ENCODE data around the gene EDDM3A. TPM values are rescaled to one million over a fixed set of nuclear protein-coding genes. Genes with fewer than 3 reads are reported as not detected.
A peak's percentile ranks its signal among the peaks of the same experiment; 100 is the strongest.
"Not testable (repeated sequence)": the region's sequence is repeated elsewhere in the genome, so short reads cannot be mapped to it uniquely, and the experiment has no call there.

The EDDM3A gene
- polyA plus RNA-seq, 2 donors: not detected

DNA sequence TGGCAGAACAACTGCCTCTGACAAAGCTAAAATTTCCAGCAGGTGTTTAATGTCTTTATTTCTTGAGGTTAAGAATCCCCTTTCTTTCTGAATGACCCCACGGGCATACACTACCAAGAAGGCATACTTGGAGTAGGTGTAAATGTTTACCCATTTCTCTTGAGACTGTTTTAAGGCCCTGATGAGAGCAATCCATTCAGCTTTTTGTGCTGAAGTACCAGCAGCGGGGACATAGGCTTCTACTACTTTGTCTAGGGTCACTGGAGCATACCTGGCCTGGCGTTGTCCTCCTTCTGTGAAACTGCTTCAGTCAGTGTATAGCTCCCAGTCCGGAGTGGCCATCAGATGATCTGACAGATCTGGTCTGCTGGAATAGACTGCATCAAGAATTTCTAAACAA lies 34.4 kb upstream of the EDDM3A start:
- H3K27ac ChIP-seq (ENCODE audit: low read depth in 2 of 2, low read length in 1 of 2): no peak overlapping the region
- no peaks in the 10 kb centered on the region for H3K27me3 ChIP-seq (ENCODE audit: control insufficient read depth in 1 of 2, insufficient read depth in 2 of 2, low read length in 2 of 2)
- H3K9me3 ChIP-seq (ENCODE audit: control insufficient read depth in 2 of 2, insufficient read depth in 1 of 2, low read depth in 1 of 2, low read length in 1 of 2): no peaks in the 10 kb centered on the region
- H3K36me3 ChIP-seq (ENCODE audit: control insufficient read depth in 2 of 2, insufficient read depth in 2 of 2, low read length in 1 of 2): no peaks in the 10 kb centered on the region
- 60 to 66% methylated on average over 4 of the region's 4 CpGs for WGBS, 2 donors
- no peak overlapping the region for H3K4me3 ChIP-seq (ENCODE audit: low read depth in 1 of 2, low read length in 2 of 2)
- H3K4me1 ChIP-seq (ENCODE audit: control insufficient read depth in 2 of 2, insufficient read depth in 2 of 2, low read length in 1 of 2): no peaks in the 10 kb centered on the region

DNA sequence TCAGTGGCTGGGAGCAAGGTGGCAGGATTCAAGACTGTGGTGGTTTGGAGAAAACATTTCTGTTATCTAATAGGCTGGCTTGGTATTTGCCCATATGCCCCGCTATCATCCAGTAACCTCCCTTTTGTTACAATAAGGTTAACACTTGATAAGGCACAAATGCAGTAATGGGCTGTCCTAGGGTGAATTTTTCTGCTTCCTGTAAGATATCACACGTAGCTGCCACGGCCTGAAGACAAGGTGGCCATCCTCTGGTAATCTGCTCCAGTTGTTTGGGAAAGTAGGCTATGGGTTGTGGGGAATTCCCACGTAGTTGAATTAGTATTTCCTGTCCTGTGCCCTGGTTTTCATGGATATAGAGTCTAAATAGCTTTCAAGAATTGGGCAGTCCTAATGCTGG lies 34.0 kb upstream of the EDDM3A start:
- Histone ChIP-seq H3K36me3 (ENCODE audit: control insufficient read depth in 2 of 2, insufficient read depth in 2 of 2, low read length in 1 of 2) (no peaks in the 10 kb centered on the region), H3K27me3 (ENCODE audit: control insufficient read depth in 1 of 2, insufficient read depth in 2 of 2, low read length in 2 of 2) (no peaks in the 10 kb centered on the region), H3K4me3 (ENCODE audit: low read depth in 1 of 2, low read length in 2 of 2) (no peak overlapping the region), H3K4me1 (ENCODE audit: control insufficient read depth in 2 of 2, insufficient read depth in 2 of 2, low read length in 1 of 2) (no peaks in the 10 kb centered on the region), H3K9me3 (ENCODE audit: control insufficient read depth in 2 of 2, insufficient read depth in 1 of 2, low read depth in 1 of 2, low read length in 1 of 2) (no peaks in the 10 kb centered on the region), H3K27ac (ENCODE audit: low read depth in 2 of 2, low read length in 1 of 2) (no peak overlapping the region)
- WGBS, 2 donors: 55 to 56% methylated on average over 4 of the region's 4 CpGs

DNA sequence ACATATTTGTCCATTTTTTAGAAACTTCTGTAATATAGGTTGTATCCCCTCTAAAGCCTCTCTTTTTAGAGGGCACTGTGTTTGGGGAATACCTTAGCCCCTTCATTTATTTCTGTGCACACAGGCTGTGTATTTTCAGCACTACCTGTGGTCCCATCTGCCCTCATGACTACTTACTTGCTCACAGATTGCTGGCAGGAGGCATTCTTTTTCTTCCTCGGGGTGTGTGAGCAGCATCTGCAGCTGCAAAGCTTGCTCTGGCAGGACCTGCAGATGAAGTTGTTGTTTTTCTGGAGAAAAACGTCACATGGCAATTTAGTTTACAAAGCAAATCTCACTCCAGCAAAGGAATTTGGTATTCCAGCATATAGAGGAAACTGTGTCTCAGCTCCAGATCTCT lies 32.8 kb upstream of the EDDM3A start:
- no peaks in the 10 kb centered on the region for H3K27me3 ChIP-seq (ENCODE audit: control insufficient read depth in 1 of 2, insufficient read depth in 2 of 2, low read length in 2 of 2)
- no peaks in the 10 kb centered on the region for H3K36me3 ChIP-seq (ENCODE audit: control insufficient read depth in 2 of 2, insufficient read depth in 2 of 2, low read length in 1 of 2)
- no peak overlapping the region for H3K4me3 ChIP-seq (ENCODE audit: low read depth in 1 of 2, low read length in 2 of 2)
- H3K4me1 ChIP-seq (ENCODE audit: control insufficient read depth in 2 of 2, insufficient read depth in 2 of 2, low read length in 1 of 2): no peaks in the 10 kb centered on the region
- H3K9me3 ChIP-seq (ENCODE audit: control insufficient read depth in 2 of 2, insufficient read depth in 1 of 2, low read depth in 1 of 2, low read length in 1 of 2): no peaks in the 10 kb centered on the region
- H3K27ac ChIP-seq (ENCODE audit: low read depth in 2 of 2, low read length in 1 of 2): no peak overlapping the region
- 29 to 31% methylated on average over 2 of the region's 2 CpGs for WGBS, 2 donors

DNA sequence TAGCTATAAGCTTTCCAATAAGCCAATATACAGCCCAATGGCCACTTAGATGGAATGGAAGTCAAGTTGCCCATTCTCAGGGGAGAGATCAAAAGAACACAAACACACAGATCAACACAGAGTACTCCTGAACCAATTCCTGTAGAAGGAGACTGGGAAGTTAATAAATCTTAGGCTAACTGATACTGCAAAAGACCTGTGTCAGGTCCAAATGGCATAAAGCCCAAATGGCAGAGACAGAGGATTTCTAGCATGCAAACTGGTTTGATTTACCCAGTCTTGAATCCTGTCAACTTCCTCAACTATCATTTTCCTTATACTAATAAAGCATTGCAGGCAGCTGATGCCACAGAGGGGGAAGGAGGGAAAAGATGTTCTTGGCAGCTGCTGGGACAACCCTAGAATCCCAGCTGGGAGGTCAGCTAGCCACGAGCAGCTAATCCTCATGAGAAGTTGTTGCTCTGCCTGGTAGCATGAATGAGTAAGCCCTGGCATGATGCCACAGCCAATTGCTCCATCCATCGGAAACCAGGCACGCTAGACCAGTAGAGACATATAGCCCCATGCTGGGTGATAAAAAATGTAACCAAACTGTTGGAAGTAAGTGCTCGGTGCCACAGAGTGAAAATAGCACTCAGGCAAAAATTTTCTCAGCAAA lies 31.0 kb upstream of the EDDM3A start:
- no peaks in the 10 kb centered on the region for H3K27me3 ChIP-seq (ENCODE audit: control insufficient read depth in 1 of 2, insufficient read depth in 2 of 2, low read length in 2 of 2)
- 24 to 31% methylated on average over 4 of the region's 4 CpGs for WGBS, 2 donors
- H3K4me3 ChIP-seq (ENCODE audit: low read depth in 1 of 2, low read length in 2 of 2): no peak overlapping the region
- H3K36me3 ChIP-seq (ENCODE audit: control insufficient read depth in 2 of 2, insufficient read depth in 2 of 2, low read length in 1 of 2): no peaks in the 10 kb centered on the region
- peaks cover 0 to 3% of the 10 kb centered on the region in 2 donors for H3K4me1 ChIP-seq (ENCODE audit: control insufficient read depth in 2 of 2, insufficient read depth in 2 of 2, low read length in 1 of 2)
- H3K27ac ChIP-seq (ENCODE audit: low read depth in 2 of 2, low read length in 1 of 2): peak overlapping the region; percentile 47 to 79
- no peaks in the 10 kb centered on the region for H3K9me3 ChIP-seq (ENCODE audit: control insufficient read depth in 2 of 2, insufficient read depth in 1 of 2, low read depth in 1 of 2, low read length in 1 of 2)

DNA sequence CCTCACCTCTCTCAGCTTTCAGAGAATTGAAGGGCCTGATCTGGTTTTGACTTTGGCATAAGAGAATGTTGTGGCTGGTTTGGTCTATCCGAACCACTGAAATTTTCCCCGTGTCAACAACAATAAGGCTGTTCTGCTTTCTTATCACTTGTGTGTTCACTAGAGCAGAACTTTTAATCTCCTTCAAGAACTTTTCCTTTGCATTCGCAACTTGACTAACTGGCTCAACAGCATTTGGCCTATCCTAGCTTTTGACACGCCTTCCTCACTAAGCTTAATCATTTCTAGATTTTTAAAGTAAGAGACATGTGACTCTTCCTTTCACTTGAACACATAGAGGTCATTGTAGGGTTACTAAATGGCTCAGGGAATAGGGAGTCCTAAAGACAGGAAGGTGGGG lies 25.9 kb upstream of the EDDM3A start:
- no peak overlapping the region for H3K4me3 ChIP-seq (ENCODE audit: low read depth in 1 of 2, low read length in 2 of 2)
- H3K27ac ChIP-seq (ENCODE audit: low read depth in 2 of 2, low read length in 1 of 2): peak overlapping the region; percentile 38 to 83
- 41 to 44% methylated on average over 4 of the region's 4 CpGs for WGBS, 2 donors
- no peaks in the 10 kb centered on the region for H3K9me3 ChIP-seq (ENCODE audit: control insufficient read depth in 2 of 2, insufficient read depth in 1 of 2, low read depth in 1 of 2, low read length in 1 of 2)
- no peaks in the 10 kb centered on the region for H3K36me3 ChIP-seq (ENCODE audit: control insufficient read depth in 2 of 2, insufficient read depth in 2 of 2, low read length in 1 of 2)
- H3K27me3 ChIP-seq (ENCODE audit: control insufficient read depth in 1 of 2, insufficient read depth in 2 of 2, low read length in 2 of 2): no peaks in the 10 kb centered on the region
- H3K4me1 ChIP-seq (ENCODE audit: control insufficient read depth in 2 of 2, insufficient read depth in 2 of 2, low read length in 1 of 2): peaks cover 0 to 3% of the 10 kb centered on the region in 2 donors

DNA sequence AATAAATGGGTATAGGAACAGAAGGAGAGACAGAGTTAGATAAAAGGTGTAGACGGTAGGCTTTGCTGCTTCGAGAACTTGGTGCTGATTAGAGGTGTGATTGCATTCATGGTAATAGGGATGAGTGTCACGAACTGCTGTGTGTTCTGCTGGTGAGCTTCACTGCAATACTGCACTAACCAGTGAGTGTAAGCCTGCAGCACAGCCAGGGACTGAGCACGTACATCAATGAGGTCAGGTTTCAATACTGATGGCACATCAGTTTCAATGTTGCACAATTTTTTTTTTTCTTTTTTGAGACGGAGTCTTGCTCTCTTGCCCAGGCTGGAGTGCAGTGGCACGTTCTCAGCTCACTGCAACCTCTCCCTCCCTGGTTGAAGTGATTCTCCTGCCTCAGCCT lies 24.9 kb upstream of the EDDM3A start:
- H3K9me3 ChIP-seq (ENCODE audit: control insufficient read depth in 2 of 2, insufficient read depth in 1 of 2, low read depth in 1 of 2, low read length in 1 of 2): no peaks in the 10 kb centered on the region
- H3K4me3 ChIP-seq (ENCODE audit: low read depth in 1 of 2, low read length in 2 of 2): no peak overlapping the region
- H3K36me3 ChIP-seq (ENCODE audit: control insufficient read depth in 2 of 2, insufficient read depth in 2 of 2, low read length in 1 of 2): no peaks in the 10 kb centered on the region
- H3K27ac ChIP-seq (ENCODE audit: low read depth in 2 of 2, low read length in 1 of 2): no peak overlapping the region
- no peaks in the 10 kb centered on the region for H3K27me3 ChIP-seq (ENCODE audit: control insufficient read depth in 1 of 2, insufficient read depth in 2 of 2, low read length in 2 of 2)
- 78 to 84% methylated on average over 6 of the region's 6 CpGs for WGBS, 2 donors
- H3K4me1 ChIP-seq (ENCODE audit: control insufficient read depth in 2 of 2, insufficient read depth in 2 of 2, low read length in 1 of 2): peaks cover 0 to 3% of the 10 kb centered on the region in 2 donors

DNA sequence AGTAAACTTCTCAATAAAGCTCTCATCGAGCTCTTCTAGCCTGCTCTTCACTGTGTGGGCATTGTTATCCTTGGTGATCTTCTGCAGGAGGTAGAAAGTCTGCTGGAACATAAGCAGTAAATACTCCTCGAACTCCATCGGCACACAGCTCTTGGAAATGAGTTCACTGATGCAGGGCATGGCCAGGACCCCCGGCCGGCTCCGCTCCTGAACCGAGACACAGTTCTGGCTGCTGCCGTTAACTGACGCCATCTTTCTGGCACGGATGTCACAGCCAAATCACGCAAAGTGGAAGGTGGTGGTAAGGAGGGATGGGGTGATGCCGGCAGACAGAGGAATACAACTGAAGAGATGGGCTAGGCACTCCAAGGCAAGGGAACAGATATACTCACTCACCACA lies 23.7 kb upstream of the EDDM3A start:
- H3K36me3 ChIP-seq (ENCODE audit: control insufficient read depth in 2 of 2, insufficient read depth in 2 of 2, low read length in 1 of 2): no peaks in the 10 kb centered on the region

DNA sequence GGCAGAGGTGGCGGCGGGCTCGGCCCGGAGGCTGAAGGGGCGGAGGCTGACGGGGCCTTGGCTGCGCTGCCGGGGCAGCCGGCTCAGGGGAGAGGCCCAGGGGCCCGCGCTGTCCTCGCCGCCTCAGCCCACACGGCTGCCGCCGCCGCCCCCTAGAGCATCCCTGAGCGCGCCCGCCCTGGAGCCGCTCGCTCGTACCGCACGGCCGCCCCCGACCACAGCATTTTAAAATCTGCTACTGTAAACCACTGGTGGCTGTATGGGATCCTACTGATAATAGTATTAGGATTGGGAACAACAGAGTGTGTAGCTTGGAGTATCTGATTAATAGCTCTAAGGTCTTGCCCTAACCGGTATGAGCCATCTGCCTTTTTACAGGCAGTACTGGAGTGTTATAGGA lies 22.2 kb upstream of the EDDM3A start:
- no peaks in the 10 kb centered on the region for H3K27me3 ChIP-seq (ENCODE audit: control insufficient read depth in 1 of 2, insufficient read depth in 2 of 2, low read length in 2 of 2)
- peak overlapping the region in 1 of 2 donors; percentile 1 for H3K4me3 ChIP-seq (ENCODE audit: low read depth in 1 of 2, low read length in 2 of 2)
- H3K4me1 ChIP-seq (ENCODE audit: control insufficient read depth in 2 of 2, insufficient read depth in 2 of 2, low read length in 1 of 2): peaks cover 0 to 3% of the 10 kb centered on the region in 2 donors
- H3K9me3 ChIP-seq (ENCODE audit: control insufficient read depth in 2 of 2, insufficient read depth in 1 of 2, low read depth in 1 of 2, low read length in 1 of 2): no peaks in the 10 kb centered on the region
- H3K27ac ChIP-seq (ENCODE audit: low read depth in 2 of 2, low read length in 1 of 2): no peak overlapping the region
- 28 to 37% methylated on average over 13 to 28 of the region's 28 CpGs for WGBS, 2 donors
- no peaks in the 10 kb centered on the region for H3K36me3 ChIP-seq (ENCODE audit: control insufficient read depth in 2 of 2, insufficient read depth in 2 of 2, low read length in 1 of 2)

More for the DNA sequence above, 23.7 kb upstream of the EDDM3A start:
- Histone ChIP-seq H3K4me3 (ENCODE audit: low read depth in 1 of 2, low read length in 2 of 2) (no peak overlapping the region), H3K27ac (ENCODE audit: low read depth in 2 of 2, low read length in 1 of 2) (no peak overlapping the region), H3K4me1 (ENCODE audit: control insufficient read depth in 2 of 2, insufficient read depth in 2 of 2, low read length in 1 of 2) (peaks cover 0 to 3% of the 10 kb centered on the region in 2 donors), H3K9me3 (ENCODE audit: control insufficient read depth in 2 of 2, insufficient read depth in 1 of 2, low read depth in 1 of 2, low read length in 1 of 2) (no peaks in the 10 kb centered on the region), H3K27me3 (ENCODE audit: control insufficient read depth in 1 of 2, insufficient read depth in 2 of 2, low read length in 2 of 2) (no peaks in the 10 kb centered on the region)
- WGBS, 2 donors: 92 to 95% methylated on average over 12 of the region's 12 CpGs

DNA sequence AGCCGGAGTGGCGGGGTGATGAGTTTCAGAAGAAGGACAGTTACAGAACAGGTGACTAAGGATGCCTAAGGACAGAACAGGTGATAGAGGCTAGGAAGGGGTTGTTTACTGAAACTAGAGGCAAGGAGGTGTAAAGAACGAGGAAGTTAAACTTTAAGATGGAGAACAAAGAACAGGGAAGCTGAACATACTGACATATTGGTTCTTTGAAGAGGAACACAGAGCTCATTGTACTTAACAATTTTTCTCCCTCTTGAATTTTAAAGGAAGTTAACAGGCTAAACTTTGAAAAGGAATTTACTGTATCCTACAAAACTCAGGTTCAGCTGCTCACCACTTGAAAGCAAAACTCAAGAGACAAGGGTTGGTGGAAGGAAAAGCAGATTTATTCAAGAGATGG lies 19.6 kb upstream of the EDDM3A start:
- 87% methylated on average over 3 of the region's 3 CpGs for WGBS, 2 donors
- H3K4me1 ChIP-seq (ENCODE audit: control insufficient read depth in 2 of 2, insufficient read depth in 2 of 2, low read length in 1 of 2); H3K27ac ChIP-seq (ENCODE audit: low read depth in 2 of 2, low read length in 1 of 2); H3K27me3 ChIP-seq (ENCODE audit: control insufficient read depth in 1 of 2, insufficient read depth in 2 of 2, low read length in 2 of 2); H3K4me3 ChIP-seq (ENCODE audit: low read depth in 1 of 2, low read length in 2 of 2); H3K36me3 ChIP-seq (ENCODE audit: control insufficient read depth in 2 of 2, insufficient read depth in 2 of 2, low read length in 1 of 2); H3K9me3 ChIP-seq (ENCODE audit: control insufficient read depth in 2 of 2, insufficient read depth in 1 of 2, low read depth in 1 of 2, low read length in 1 of 2): not testable (repeated sequence)

DNA sequence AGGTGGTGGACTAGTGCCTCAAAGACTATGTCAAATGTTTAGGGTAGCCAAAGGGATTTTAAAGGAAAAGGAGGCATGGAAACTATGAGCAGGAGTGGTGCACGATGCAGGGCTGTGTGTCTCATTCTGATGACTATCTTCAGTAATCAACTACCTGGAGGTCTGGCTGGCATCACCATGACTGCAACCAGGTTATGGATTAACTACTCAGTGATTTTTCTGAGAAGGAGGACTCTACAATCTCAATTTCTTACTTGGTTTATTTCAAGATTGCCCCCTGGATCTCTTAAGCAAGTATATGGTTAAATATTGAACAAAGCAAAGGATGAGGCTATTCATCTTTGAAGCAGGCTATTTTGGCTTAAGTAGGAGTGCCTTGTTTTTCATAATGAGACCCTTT lies 19.2 kb upstream of the EDDM3A start:
- H3K4me3 ChIP-seq (ENCODE audit: low read depth in 1 of 2, low read length in 2 of 2): no peak overlapping the region
- no peak overlapping the region for H3K27ac ChIP-seq (ENCODE audit: low read depth in 2 of 2, low read length in 1 of 2)
- no peaks in the 10 kb centered on the region for H3K9me3 ChIP-seq (ENCODE audit: control insufficient read depth in 2 of 2, insufficient read depth in 1 of 2, low read depth in 1 of 2, low read length in 1 of 2)
- H3K4me1 ChIP-seq (ENCODE audit: control insufficient read depth in 2 of 2, insufficient read depth in 2 of 2, low read length in 1 of 2): no peaks in the 10 kb centered on the region
- 68 to 74% methylated on average over 1 of the region's 1 CpG for WGBS, 2 donors
- no peaks in the 10 kb centered on the region for H3K27me3 ChIP-seq (ENCODE audit: control insufficient read depth in 1 of 2, insufficient read depth in 2 of 2, low read length in 2 of 2)
- H3K36me3 ChIP-seq (ENCODE audit: control insufficient read depth in 2 of 2, insufficient read depth in 2 of 2, low read length in 1 of 2): no peaks in the 10 kb centered on the region
